ENCODE measurements around the gene ATP5IF1. TPM values are rescaled to one million over a fixed set of nuclear protein-coding genes. Genes with fewer than 3 reads are reported as not detected.

Gene ATP5IF1
- total and polyA plus RNA-seq, 2 of the 13 experiments (the other 11 are each of a cell fraction or from before 2014, with no cell fraction given), result 97.7 to 131 TPM

GRCh38 chr1:28232558-28233263 is 3.2 kb upstream of the ATP5IF1 start, which contains the start of gene DNAJC8 (continued):
- TF ChIP-seq ATF7-NPFF (CRISPR knock-in tag; IDR thresholded peaks at IDR 0.05; ENCODE audit: low read depth) (peak; percentile 53; the same call in 1 of the 2 replicates), CBX5 (CRISPR knock-in tag; IDR thresholded peaks at IDR 0.05; ENCODE audit: borderline replicate concordance) (no peak), ARNT (IDR thresholded peaks at IDR 0.05) (no peak), ZNF878 (CRISPR knock-in tag; IDR thresholded peaks at IDR 0.05) (no peak), ZNF644 (CRISPR knock-in tag; IDR thresholded peaks at IDR 0.05; ENCODE audit: low read depth) (no peak), HNRNPL (IDR thresholded peaks at IDR 0.05; ENCODE audit: low read depth, low read length) (no peak), ZFYVE20 (CRISPR knock-in tag; IDR thresholded peaks at IDR 0.05; ENCODE audit: borderline replicate concordance, low read depth) (no peak), HOMEZ (CRISPR knock-in tag; IDR thresholded peaks at IDR 0.05; ENCODE audit: low read depth) (0 out of 2 replicates have a peak, but pooled peaks have one; percentile 46), PTBP1 (IDR thresholded peaks at IDR 0.05; ENCODE audit: low read depth, low read length, poor library complexity, severe bottlenecking) (no peak), SP4 (CRISPR knock-in tag; IDR thresholded peaks at IDR 0.05) (no peak), AGO1 (IDR thresholded peaks at IDR 0.05; ENCODE audit: low read depth, low read length, poor library complexity, severe bottlenecking) (peak; percentile 38), ZNF614 (CRISPR knock-in tag; IDR thresholded peaks at IDR 0.05; ENCODE audit: borderline replicate concordance) (no peak; the same call in 1 of the 2 replicates), TFDP2 (CRISPR knock-in tag; IDR thresholded peaks at IDR 0.05) (0 out of 2 replicates have a peak, but pooled peaks have one; percentile 48), CBX2 (IDR thresholded peaks at IDR 0.05; ENCODE audit: low read depth, low read length) (no peak), CBX2 (CRISPR knock-in tag; IDR thresholded peaks at IDR 0.05; ENCODE audit: low read depth) (no peak)
- TF ChIP-seq, protein P1, sequence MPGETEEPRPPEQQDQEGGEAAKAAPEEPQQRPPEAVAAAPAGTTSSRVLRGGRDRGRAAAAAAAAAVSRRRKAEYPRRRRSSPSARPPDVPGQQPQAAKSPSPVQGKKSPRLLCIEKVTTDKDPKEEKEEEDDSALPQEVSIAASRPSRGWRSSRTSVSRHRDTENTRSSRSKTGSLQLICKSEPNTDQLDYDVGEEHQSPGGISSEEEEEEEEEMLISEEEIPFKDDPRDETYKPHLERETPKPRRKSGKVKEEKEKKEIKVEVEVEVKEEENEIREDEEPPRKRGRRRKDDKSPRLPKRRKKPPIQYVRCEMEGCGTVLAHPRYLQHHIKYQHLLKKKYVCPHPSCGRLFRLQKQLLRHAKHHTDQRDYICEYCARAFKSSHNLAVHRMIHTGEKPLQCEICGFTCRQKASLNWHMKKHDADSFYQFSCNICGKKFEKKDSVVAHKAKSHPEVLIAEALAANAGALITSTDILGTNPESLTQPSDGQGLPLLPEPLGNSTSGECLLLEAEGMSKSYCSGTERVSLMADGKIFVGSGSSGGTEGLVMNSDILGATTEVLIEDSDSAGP (CRISPR knock-in tag; IDR thresholded peaks at IDR 0.05; ENCODE audit: borderline replicate concordance), result peak; percentile 100

All from HepG2 (cell line).